LNCAP (cell line): ENCODE measurements around the gene PTPRN2.

Source experiments
- TF ChIP-seq, protein P1 (sequence below): fragments of 450-650 bp; IDR thresholded peaks from 2 replicates; pipeline ENCODE4 v1.5.1; 2017; ENCODE audit warnings: mild to moderate bottlenecking

The PTPRN2 gene

DNA sequence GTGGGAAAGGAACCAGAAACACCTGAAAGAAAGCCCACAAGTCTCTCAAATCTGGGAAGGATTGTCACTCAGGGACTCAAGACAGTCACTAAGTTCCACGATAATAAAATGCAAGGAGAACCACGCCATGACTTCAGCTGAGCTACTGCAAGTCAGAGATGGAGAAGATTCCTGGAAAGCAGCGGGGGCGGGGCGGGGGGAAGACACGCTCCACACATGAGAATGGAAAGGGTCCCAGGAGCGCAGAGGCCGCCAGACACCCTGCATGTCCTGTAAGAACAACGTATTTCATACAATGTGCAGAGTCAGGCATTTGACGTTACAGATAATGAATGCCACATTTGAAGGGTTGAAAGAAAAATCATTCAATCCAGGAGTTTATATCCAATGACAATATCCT, 448.1 kb downstream of the PTPRN2 start:
- TF ChIP-seq, protein P1, sequence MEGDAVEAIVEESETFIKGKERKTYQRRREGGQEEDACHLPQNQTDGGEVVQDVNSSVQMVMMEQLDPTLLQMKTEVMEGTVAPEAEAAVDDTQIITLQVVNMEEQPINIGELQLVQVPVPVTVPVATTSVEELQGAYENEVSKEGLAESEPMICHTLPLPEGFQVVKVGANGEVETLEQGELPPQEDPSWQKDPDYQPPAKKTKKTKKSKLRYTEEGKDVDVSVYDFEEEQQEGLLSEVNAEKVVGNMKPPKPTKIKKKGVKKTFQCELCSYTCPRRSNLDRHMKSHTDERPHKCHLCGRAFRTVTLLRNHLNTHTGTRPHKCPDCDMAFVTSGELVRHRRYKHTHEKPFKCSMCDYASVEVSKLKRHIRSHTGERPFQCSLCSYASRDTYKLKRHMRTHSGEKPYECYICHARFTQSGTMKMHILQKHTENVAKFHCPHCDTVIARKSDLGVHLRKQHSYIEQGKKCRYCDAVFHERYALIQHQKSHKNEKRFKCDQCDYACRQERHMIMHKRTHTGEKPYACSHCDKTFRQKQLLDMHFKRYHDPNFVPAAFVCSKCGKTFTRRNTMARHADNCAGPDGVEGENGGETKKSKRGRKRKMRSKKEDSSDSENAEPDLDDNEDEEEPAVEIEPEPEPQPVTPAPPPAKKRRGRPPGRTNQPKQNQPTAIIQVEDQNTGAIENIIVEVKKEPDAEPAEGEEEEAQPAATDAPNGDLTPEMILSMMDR: no peak

DNA sequence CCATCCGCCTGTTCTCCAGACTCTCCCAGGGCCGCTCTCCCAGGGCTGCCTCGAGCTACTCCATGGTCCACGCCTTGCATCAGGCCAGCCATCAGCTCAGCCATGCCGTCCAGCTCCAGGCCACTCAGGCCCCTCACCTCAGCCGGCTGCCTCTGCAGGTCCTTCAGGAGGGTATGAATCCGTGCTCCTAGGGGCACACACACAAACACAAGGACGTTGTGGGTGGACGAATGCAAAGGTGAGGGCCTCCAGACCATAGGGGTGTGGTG, 449.4 kb downstream of the PTPRN2 start:
- TF ChIP-seq, protein P1: no peak

DNA sequence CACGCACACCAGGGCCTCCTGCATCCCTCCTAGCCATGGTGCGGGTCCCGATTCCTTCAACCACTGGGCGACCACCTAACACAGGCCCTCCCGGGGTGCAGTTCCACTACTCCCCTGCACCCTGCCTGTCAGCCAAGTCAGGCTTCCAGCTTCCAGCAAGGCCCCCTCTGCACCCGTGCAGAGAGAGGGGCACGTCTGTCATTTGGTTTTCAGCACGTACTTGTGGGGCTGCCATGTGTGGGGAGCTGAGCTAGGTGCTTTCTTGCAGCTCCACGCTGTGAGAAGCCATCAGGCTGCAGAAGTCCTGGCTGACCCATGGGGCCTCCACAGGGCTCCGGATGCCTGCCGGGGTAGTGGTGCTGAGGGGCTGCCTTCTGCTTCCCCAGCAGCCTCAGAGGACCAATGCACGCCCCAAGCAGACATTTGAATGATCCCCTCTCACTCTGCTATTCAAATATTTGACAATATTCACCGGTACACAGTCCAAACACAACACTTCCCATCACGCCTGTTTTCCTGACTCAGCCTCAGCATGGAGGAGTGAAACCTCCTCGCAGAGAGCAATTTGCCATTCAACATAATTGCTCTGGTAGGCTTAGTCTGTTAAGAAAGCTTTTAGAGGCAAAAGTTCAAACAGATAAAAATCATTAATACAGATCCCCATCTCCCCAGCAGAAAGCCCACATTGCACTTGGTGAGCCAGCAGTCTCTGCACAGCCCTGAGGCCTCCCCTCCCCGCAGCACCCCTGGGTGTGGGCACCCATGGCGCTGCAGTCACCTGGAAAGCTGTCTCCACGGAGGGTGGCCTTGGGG, 449.9 kb downstream of the PTPRN2 start:
- TF ChIP-seq, protein P1: no peak

DNA sequence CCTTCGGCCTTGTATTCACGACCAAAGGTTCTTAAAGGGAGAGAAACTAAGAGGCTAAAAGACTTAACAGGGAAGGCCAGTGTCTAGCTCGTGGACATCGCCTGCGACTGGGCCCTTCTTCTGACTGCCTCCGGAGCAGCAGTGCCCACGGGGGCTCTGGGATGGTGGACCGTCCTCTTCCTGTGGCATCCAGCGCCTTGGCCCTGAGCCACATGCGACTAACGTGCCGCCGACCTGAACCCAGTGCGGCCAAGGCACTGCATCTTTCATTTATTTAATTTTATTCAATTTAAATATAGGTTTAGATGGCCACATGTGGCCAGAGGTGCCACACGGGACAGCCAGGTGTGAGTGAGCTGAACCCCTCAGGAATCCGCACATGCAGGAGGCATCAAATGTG, 451.7 kb downstream of the PTPRN2 start:
- TF ChIP-seq, protein P1: no peak

DNA sequence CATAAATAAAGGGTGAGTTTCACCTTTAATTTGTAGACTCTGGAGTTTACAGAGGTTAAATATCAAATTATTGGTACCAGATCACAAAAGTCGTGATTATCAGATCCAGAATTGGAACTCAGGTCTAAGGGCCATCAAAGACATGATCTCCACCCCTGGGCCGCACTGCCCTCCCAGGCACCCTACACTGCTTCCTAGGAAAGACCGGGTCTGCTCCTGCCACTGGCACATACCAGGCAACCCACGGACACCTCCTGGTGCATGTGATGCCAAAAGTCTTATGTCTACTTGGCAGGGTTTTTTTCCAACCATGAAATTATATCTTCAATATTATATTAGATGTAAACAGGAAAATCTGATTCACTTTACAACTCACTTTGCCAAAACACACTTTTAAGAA, 452.8 kb downstream of the PTPRN2 start:
- TF ChIP-seq, protein P1: no peak

DNA sequence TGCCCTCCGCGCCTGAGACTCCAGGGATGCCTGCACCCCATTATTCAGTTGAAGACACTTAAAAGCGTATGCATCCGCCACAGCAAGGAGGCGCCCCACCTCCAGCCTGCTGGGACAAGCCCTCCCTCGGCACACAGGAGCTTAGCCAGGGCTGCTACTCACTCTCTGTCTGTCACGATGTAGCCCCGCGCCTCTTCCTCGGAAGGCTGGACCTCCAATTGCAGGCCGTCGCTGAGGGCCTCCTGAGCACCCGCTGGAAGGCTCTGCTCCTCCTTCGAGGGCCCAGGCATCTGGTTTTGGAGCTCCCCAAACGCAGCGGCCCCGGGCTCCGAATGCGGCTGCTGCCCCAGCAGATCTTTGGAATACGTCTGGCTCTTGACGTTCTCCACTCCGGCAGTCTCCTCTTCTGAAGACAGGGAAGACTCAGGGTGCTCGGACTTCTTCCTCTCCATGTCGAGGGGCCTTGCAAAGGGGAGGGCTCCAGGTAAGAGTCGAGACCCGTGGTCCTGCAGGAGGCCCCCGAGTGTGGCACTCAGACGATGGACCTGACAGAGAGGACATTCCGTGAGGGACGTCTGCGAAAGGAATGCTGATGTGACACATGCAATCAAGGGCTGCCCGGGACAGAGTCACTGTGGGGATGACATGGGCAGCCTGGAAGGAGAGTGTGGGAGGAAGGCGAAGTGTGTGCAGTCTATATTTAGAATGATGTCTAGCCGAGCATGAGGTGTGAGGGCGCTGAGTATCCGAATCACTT, 453.9 kb downstream of the PTPRN2 start:
- TF ChIP-seq, protein P1: no peak

DNA sequence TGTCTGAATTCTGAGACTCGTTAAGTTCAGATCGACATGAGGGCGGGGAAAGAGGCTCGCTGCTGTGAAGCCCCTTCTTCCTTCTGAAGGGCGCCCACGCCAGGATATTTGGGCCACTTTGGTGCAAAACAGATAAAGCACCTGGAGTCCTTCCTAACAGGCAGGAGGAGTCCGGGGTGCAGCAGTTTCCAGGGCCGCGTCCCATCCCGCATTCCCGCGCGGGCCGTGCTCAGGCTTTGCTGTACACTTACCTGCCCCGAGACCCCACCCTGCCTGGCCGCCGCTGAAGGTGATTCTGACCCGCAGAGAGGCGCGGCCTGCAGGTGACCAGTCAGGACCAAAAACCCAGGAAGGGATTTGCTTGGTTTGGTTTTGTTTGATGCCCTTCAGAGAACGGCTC, 454.6 kb downstream of the PTPRN2 start:
- TF ChIP-seq, protein P1: no peak
